HG02610 (cell line): ENCODE results near the gene ALG13.
"Not testable (repeated sequence)": the region's sequence is repeated elsewhere in the genome, so short reads cannot be mapped to it uniquely, and the experiment has no call there.

Experiments used
- ATAC-seq: cut with Tn5 transposase; IDR thresholded peaks from one replicate; pipeline ENCODE4 v1.9.1; 2021; ENCODE audit warnings: mild to moderate bottlenecking, moderate library complexity; ENCODE audit not compliant: unreplicated experiment

Gene ALG13

DNA sequence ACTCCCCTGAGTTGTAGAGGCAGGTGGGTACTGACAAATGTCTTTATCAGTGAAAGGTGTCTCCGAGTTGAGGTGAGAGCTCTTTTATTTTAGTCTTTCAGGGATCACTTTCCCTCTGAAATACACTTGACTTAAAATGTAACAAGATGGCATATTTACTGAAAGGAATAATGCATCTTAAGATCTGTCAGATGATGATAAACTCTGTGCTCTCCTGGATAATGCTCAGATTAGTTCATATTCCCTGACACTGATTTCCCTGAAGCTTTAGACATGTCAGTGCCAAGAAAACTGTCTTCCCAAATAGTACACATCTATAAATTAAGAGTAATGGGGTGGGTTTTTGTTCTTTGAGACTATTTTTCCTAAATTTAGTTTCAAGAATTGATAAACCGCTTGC, 75.5 kb downstream of the ALG13 start:
- ATAC-seq, result no peak

DNA sequence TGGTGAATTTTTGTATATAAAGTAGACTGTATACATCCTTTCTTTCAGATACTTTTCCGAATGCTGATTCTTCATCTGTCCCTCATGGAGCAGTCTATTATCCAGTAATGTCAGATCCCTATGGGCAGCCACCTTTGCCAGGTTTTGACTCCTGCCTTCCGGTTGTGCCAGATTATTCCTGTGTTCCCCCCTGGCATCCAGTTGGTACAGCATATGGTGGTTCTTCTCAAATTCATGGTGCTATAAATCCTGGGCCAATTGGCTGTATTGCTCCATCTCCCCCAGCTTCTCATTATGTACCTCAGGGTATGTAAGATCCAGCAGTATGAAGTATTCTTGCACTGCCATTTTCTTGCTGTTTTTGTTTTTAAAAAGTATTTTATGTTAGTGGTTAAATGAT, 78.7 kb downstream of the ALG13 start:
- no peak for ATAC-seq

DNA sequence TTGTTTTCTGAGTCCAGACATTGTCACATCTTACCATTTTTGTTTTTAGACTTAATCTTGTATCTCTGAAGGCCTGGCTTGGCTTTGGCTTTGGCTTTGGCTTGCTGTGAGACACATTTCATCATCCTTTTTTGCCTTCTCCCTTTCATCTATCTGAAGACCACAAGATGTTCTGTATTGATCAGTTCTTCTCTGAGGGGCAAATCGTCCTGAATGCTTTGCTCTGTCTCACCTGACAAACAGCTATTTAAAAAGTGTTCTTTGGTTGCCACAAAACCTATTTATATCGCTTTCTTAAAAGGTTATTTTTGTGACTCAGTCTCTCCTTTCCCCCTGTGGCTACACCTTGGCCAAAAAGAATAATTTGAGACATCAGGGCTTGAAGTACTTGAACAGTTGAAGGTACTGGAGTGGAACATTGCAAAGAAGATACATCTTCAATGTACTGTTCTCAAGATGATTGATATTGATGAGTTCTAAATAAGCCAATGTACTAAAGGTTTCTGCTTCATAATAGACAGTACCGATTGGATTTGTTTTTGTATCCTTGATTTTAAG, 80.7 kb downstream of the ALG13 start:
- no peak for ATAC-seq

DNA sequence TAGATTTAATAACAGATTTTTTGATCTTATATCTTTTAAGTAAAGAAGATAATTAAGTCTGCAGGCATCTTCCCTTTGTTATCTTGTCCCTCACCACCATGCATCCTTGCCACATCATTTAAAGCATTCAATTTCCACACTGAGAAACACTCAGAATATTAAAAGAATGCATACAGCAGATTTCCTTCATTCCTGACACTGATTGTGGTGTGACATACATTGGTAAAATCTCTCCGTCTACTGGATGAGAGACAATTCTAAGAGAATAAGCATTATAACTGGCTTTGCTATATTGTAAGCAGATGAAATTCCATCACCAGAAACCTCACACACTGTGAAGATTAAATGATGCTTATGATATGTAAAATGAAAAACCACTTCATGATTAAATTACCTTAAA, 97.6 kb downstream of the ALG13 start:
- no peak for ATAC-seq

DNA sequence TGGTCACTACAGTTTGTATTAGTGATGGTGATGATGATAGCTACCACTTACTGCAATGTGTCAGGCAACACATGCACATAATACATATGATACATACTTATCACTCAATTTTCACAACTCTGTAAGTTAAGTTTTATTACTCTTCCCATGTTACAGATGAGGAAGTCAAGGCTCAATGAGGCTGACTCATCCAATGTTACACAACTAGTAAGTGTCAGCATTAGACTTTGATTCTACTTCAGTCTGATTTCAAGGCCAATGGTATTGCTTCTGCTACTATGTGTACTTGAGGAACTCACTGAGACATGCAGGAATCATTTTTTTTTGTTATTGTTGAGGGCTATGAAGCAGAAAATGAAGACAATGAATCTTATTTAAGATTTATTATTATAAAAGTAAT, 98.6 kb downstream of the ALG13 start:
- no peak for ATAC-seq

DNA sequence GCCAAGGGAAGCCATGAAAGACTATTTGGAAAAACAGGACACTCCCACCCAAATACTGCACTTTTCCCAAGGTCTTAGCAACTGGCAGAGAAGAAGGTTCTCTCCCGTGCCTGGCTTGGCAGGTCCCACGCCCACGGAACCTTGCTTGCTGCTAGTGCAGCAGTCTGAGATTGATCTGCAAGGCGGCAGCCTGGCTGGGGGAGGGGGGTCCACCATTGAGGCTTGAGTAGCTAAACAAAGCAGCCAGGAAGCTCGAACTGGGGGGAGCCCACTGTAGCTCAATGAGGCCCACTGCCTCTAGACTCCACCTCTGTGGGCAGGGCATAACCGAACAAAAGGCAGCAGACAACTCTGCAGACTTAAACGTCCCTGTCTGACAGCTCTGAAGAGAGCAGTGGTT, 103.7 kb downstream of the ALG13 start:
- no peak for ATAC-seq

DNA sequence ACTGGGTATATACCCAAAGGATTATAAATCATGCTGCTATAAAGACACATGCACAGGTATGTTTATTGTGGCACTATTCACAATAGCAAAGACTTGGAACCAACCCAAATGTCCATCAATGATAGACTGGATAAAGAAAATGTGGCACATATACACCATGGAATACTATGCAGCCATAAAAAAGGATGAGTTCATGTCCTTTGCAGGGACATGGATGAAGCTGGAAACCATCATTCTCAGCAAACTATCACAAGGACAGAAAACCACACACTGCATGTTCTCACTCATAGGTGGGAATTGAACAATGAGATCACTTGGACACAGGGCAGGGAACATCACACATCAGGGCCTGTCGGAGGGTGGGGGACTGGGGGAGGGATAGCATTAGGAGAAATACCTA, 109.1 kb downstream of the ALG13 start:
- ATAC-seq, result not testable (repeated sequence)
